Right lobe of liver (tissue), 4 donors: ENCODE data around the gene KLF12.

ENCODE experiments used
- CTCF ChIP-seq, 4 donors: fragments of 200-600 bp in 3 of 4; fragments of 450-650 bp in 1 of 4; IDR thresholded peaks; one replicate each; pipeline versions ENCODE4 v1.5.1 to v1.8.0; 2016 to 2022; ENCODE audit warnings: antibody characterized with exemption in 4 of 4, mild to moderate bottlenecking in 2 of 4
- POLR2A ChIP-seq: fragments of 450-650 bp; IDR thresholded peaks from one replicate; pipeline ENCODE4 v1.6.1; 2017; ENCODE audit warnings: antibody characterized with exemption, mild to moderate bottlenecking
- donor health status: DM: no; HTN: no; CAD: no.
- donor health status: DM: no; HTN: no; CAD: no.
- donor health status: DM: no; HTN: yes; CAD: no.

- no peak for TF ChIP-seq POLR2A
- TF ChIP-seq CTCF (IDR thresholded peaks at IDR 0.05): no peak
These were observed 37.4 kb upstream of the KLF12 start for GRCh38 chr13:74171641-74172040.
